K562 (cell line): ENCODE measurements around the gene PPIL6.

Experiments
- CTCF ChIP-seq, 3 experiments: IDR thresholded peaks in 2 of 3; conservative IDR thresholded peaks in 1 of 3; 2 replicates each; pipeline ENCODE4 v1.5.1; 2011 to 2012; ENCODE audit warnings: low read length in 3 of 3, mild to moderate bottlenecking in 3 of 3, control low read depth in 2 of 3, improper control_type of control experiment in 1 of 3, inconsistent platforms in 1 of 3, low read depth in 1 of 3, mixed read lengths in 1 of 3, moderate library complexity in 1 of 3; ENCODE audit not compliant: insufficient read depth in 2 of 3
- ESRRB ChIP-seq: fragments of 250-450 bp; sonication (Bioruptor Pico); IDR thresholded peaks from 2 replicates; pipeline ENCODE4 v1.5.0; 2020; ENCODE audit warnings: mild to moderate bottlenecking, moderate library complexity, borderline replicate concordance
- ETV6 ChIP-seq, 3 experiments: fragments of 150-350 bp in 1 of 3; sonication (generic) in 1 of 3; formaldehyde crosslinking in 1 of 3; IDR thresholded peaks; 2 replicates each; pipeline versions ENCODE4 v1.6.1 to v1.8.0; 2014 to 2022; ENCODE audit warnings: borderline replicate concordance in 2 of 3, low read depth in 2 of 3, antibody characterized with exemption in 1 of 3, low read length in 1 of 3, mild to moderate bottlenecking in 1 of 3, missing genetic modification reagents in 1 of 3
- EZH2 ChIP-seq: IDR thresholded peaks from 2 replicates; pipeline ENCODE4 v1.6.1; 2012; ENCODE audit warnings: low read depth, mild to moderate bottlenecking, inconsistent platforms, low read length, borderline replicate concordance
- FOSL1 ChIP-seq: fragments of 200-800 bp; sonication (Bioruptor generic); conservative IDR thresholded peaks from 2 replicates; pipeline ENCODE4 v1.6.1; 2016; ENCODE audit warnings: missing genetic modification characterization, missing compliant biosample characterization
- HCFC1 ChIP-seq: IDR thresholded peaks from 2 replicates; pipeline ENCODE4 v1.6.1; 2012; ENCODE audit warnings: low read depth, low read length, improper control_type of control experiment
- MCM7 ChIP-seq, 2 experiments: fragments of 450-650 bp; IDR thresholded peaks; 2 replicates each; pipeline ENCODE4 v1.6.1; 2016 to 2018
- MEF2D ChIP-seq: conservative IDR thresholded peaks from 2 replicates; pipeline ENCODE4 v1.6.1; 2016; ENCODE audit warnings: low read depth, missing genetic modification characterization, missing compliant biosample characterization
- MXI1 ChIP-seq: IDR thresholded peaks from 2 replicates; pipeline ENCODE4 v1.6.1; 2011; ENCODE audit warnings: low read depth, mild to moderate bottlenecking, improper control_type of control experiment, low read length
- NCOA1 ChIP-seq: fragments of 450-650 bp; IDR thresholded peaks from 2 replicates; pipeline ENCODE4 v1.6.1; 2016; ENCODE audit warnings: low read depth
- SMARCA4 ChIP-seq: fragments of 450-650 bp; IDR thresholded peaks from 2 replicates; pipeline ENCODE4 v1.6.1; 2016
- ZBTB33 ChIP-seq: sonication (generic); formaldehyde crosslinking; IDR thresholded peaks from 2 replicates; pipeline ENCODE4 v1.8.1; 2023; ENCODE audit warnings: mild to moderate bottlenecking, missing genetic modification reagents
- ZBTB7A ChIP-seq: IDR thresholded peaks from 2 replicates; pipeline ENCODE4 v1.6.1; 2011; ENCODE audit warnings: low read depth, mild to moderate bottlenecking, low read length, moderate library complexity, borderline replicate concordance; ENCODE audit not compliant: control insufficient read depth

- TF ChIP-seq NCOA1 (no peak), CTCF (IDR thresholded peaks at IDR 0.05 in 2 of 3, conservative IDR thresholded peaks at IDR 0.05 in 1 of 3; ENCODE audit: insufficient read depth in 2 of 3, low read depth in 1 of 3, low read length in 3 of 3) (no peak), SMARCA4 (no peak), HCFC1 (no peak), MXI1 (no peak), MEF2D (tag) (no peak), ZBTB7A (no peak), ESRRB (no peak), EZH2 (no peak), ETV6 (IDR thresholded peaks at IDR 0.05; ENCODE audit: borderline replicate concordance in 1 of 2, low read depth in 2 of 2, low read length in 1 of 2) (no peak), ETV6 (CRISPR knock-in tag; IDR thresholded peaks at IDR 0.05; ENCODE audit: borderline replicate concordance) (no peak), FOSL1 (tag) (no peak), MCM7 (IDR thresholded peaks at IDR 0.05) (no peak), ZBTB33 (CRISPR knock-in tag) (no peak)
Measured at GRCh38 chr6:109373331-109373730, 67.1 kb downstream of the PPIL6 start.
